HG03520 (cell line): ENCODE data around the gene ZNF74.
"Not testable (repeated sequence)": the region's sequence is repeated elsewhere in the genome, so short reads cannot be mapped to it uniquely, and the experiment has no call there.

Source experiments
- ATAC-seq: cut with Tn5 transposase; IDR thresholded peaks from one replicate; pipeline ENCODE4 v1.9.1; 2021; ENCODE audit warnings: mild to moderate bottlenecking, moderate library complexity; ENCODE audit not compliant: unreplicated experiment

ZNF74 gene

DNA sequence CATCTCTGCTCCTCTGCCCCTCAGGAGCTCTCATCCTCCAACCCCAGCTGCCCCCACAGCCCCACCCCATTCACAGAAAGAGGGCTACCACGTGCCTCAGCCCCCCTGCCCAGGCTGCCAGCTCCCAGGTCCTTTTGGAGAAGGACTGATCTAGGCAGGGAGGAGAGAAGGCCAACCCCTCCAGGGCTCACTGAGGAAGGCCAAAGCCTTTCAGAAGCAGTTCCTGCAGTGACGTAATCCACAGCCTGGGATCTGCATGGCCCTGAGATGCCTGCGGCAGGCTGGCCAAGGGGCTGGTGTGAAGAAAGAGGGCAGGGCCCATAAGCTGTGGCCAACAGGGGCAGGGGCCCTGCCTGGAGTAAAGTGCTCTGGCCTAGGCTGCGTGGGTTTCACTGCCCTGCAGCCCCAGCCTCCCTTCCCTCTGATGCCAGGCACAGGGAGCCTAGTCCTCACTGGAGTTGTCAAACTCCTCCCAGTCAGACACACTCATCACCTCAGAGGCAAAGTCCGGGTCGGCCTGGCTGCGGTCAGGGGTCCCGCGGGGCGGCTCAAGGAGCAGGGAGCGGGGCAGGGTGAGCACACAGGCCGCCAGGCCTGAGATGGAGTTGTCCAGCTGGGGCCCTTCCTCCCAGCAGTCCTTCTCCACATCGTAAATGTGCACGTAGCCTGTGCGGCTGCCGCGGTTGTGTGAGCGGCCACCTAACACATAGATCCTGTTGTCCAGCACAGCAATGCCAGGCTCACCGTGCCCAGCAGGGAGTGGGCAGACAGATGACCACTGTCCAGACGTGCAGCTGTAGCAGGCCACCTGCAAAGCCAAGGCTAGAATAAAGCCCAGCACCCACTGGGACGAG lies 47.9 kb downstream of the ZNF74 start:
- ATAC-seq = no peak

DNA sequence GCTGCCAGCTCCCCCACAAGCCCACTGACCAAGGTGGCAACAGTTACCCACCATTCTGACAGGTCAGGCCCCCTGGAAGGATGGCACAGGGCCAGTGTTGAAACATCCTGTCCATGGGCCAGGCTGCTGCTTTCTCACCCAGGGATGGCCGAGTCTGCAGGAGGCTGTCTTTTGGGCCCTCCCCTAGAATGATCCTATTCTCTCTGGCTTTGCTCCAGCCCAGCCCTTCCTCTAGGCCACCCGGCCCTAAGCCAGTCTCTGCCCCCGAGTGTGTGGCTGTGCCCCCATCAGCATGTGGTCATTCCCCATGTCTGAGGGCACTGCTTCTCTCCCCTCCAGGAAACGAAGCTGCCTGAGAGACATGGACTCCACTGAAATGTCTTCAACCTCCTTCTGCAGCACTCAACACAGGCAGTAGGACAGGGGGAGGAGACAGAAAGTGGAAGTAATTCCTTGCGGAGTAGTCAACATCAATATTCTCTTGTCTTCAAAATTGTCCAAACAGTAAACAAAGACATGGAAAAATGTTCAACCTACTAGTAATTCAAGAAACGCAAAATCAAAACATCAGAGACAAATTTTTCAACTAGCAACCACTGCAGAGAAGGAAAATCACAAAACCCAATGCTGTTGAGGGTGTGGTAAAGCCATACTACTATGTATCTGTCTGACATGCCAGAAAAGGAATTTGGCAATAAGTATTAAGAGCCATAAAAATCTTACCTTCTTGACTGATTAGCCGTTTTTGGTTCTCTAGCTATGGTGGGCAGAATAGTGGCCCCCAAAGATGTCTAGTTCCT lies 48.7 kb downstream of the ZNF74 start:
- ATAC-seq = no peak

DNA sequence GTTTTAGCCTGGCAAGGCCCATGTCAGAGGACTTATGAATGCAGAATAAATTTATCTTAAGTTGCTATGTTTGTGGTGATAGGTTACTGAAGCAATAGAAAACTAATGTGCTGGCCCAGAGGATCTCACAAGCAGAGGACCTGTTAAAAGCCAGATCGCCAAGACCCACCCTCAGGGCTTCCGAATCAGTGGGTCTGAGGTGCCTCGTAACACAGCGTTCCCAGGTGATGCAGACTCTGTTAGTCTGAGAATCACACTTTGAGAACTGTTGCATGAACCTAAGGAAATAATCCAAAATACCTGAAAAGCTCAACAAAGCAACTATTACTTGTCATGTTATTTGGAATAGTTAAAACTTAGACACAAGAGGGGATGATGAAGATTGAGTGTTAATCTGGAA lies 50.4 kb downstream of the ZNF74 start:
- no peak for ATAC-seq

- no peak for ATAC-seq
Observed at GRCh38 chr22:20446383-20446970, 52.5 kb downstream of the ZNF74 start.

DNA sequence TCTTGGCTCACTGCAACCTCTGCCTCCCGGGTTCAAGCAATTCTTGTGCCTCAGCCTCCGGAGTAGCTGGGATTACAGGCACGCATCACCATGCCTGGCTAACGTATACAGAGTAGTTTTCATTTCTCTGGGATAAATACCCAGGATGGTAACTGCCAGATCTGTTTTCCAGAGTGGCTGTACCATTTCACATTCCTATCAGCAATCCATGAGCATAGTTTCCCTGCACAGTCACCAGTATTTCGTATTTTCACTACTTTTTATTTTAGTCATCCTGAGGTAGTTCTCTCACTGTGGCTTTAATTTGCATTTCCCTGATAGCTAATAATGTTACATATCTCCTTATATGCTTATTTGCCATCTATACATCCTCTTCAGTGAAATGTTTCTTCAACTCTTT lies 54.7 kb downstream of the ZNF74 start:
- ATAC-seq = no peak

DNA sequence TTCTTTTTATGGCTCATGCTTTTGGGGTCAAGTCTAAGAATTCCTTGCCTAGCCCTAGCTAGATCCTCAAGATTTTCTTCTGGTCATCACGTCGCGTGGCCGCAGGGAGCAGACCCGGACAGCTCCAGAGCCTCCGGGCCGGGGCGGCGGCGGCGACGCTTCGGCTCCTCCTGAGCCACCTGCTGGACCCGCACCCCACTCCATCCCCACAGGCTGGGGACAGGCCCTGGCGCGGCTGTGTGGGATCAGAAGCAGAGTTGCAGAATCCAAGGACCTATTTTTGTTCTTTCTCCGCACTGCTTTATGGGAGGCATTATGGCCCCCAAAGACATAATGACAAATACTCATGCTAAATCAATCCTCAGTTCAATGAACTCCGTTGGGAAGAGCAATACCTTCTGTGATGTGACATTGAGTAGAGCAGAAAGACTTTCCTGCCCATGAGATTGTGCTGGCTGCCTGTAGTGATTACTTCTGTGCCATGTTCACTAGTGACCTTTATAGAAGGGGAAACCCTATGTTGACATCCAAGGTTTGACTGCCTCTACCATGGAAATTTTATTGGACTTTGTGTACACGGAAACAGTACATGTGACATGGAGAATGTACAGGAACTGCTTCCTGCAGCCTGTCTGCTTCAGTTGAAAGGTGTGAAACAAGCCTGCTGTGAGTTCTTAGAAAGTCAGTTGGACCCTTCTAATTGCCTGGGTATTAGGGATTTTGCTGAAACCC lies 56.0 kb downstream of the ZNF74 start:
- ATAC-seq = no peak

DNA sequence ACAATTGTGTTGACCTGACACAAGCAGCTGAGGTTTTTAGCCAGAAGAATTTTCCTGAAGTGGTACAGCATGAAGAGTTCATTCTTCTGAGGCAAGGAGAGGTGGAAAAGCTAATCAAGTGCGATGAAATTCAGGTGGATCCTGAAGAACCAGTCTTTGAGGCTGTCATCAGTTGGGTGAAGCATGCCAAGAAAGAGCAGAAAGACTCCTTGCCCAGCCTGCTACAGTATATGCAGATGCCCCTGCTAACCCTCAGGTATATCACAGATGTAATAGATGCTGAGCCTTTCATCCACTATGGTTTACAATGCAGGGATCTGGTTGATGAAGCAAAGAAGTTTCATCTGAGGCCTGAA lies 56.6 kb downstream of the ZNF74 start:
- ATAC-seq = no peak

- not testable (repeated sequence) for ATAC-seq
Observed at GRCh38 chr22:20451129-20451778, 57.3 kb downstream of the ZNF74 start.

GRCh38 chr22:20451920-20452319 lies 58.0 kb downstream of the ZNF74 start:
- no peak for ATAC-seq

GRCh38 chr22:20453222-20453621 lies 59.3 kb downstream of the ZNF74 start:
- ATAC-seq = no peak

GRCh38 chr22:20455709-20456063 lies 61.7 kb downstream of the ZNF74 start:
- ATAC-seq = no peak

- ATAC-seq = no peak
Observed at GRCh38 chr22:20456064-20456721, 62.2 kb downstream of the ZNF74 start.

DNA sequence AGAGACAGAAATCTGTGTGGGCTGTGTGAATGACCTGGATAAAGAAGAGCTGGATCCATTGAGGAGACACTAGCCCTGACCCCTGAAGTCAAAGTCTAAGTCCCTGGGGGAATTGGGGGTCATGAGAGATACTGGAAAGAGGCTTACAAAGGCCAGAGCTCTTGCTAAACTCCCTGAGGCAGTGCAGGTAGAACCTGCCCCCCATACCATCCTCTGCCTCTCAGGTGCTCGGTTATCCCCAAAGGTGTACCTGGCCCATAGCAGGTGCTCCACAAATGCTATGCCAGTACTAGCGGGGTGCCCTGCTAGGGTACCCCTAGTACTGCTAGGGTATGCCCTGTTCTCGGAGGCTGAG lies 62.7 kb downstream of the ZNF74 start:
- ATAC-seq = no peak

DNA sequence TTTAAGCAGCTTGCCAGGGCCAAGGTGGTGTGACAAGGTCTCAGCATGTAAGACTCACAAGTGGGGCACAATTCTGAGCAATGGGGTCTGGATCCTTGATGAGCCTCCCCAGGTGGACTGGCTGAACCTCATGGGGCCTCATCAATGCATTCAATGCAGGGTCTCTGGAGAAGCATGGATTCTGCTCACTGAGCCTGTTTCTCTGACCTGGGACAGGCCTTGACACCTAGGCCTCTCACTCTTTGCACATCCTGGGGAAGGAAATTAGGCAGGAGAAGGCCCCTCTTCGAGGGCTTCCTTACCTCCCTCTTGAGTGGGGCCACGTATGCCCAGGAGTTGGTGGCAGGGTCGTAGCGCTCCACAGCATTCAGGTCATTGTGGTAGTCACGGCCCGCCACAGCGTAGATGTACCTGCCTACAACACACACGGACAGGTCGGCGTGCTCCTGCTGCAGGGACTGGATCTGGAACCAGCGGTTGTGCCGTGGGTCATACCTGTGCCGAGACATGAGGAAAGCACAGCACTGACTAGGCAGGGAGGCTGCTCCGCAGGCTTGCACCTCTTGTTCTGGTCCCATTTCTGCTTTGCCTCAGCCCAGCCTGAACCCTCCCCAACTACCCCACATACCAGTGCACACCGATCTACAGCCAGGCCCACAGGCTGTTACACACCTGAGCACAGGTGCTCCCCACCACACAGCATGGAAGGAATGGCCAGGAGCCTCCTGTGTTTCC lies 63.7 kb downstream of the ZNF74 start:
- ATAC-seq = no peak
